K562 (cell line): ENCODE measurements around the gene BIRC5. TPM values are rescaled to one million over a fixed set of nuclear protein-coding genes. Genes with fewer than 3 reads are reported as not detected.

Experiments used
- AFF1 ChIP-seq, 2 experiments: fragments of 450-650 bp; IDR thresholded peaks; 2 replicates each; pipeline ENCODE4 v1.6.1; 2018; ENCODE audit warnings: mild to moderate bottlenecking in 2 of 2, low read depth in 1 of 2; ENCODE audit not compliant: partially characterized antibody in 2 of 2
- CBX2 ChIP-seq: fragments of 200-600 bp; sonication (generic); IDR thresholded peaks from one replicate; pipeline ENCODE4 v1.6.1; 2012; ENCODE audit warnings: mild to moderate bottlenecking, low read length, inconsistent platforms; ENCODE audit not compliant: insufficient read depth, poor library complexity, severe bottlenecking
- HSF4 ChIP-seq: fragments of 250-450 bp; sonication (Bioruptor Pico); IDR thresholded peaks from 2 replicates; pipeline ENCODE4 v2.1.2; 2022; ENCODE audit warnings: mild to moderate bottlenecking, moderate library complexity, borderline replicate concordance
- PHB2 ChIP-seq: fragments of 450-650 bp; IDR thresholded peaks from 2 replicates; pipeline ENCODE4 v1.6.1; 2017; ENCODE audit warnings: low read depth
- PHF21A ChIP-seq: fragments of 450-650 bp; IDR thresholded peaks from 2 replicates; pipeline ENCODE4 v1.6.1; 2017; ENCODE audit warnings: low read depth, borderline replicate concordance
- RAD21 ChIP-seq, 2 experiments: fragments of 250-450 bp in 1 of 2; fragments of 450-650 bp in 1 of 2; sonication (Bioruptor Pico) in 1 of 2; formaldehyde crosslinking in 1 of 2; IDR thresholded peaks in 1 of 2; conservative IDR thresholded peaks in 1 of 2; 2 replicates each; pipeline versions ENCODE4 v1.4.0 to v1.8.0; 2020 to 2022; ENCODE audit warnings: mild to moderate bottlenecking in 2 of 2, moderate library complexity in 1 of 2
- RBM17 ChIP-seq: fragments of 200-400 bp; formaldehyde crosslinking; IDR thresholded peaks from 2 replicates; pipeline ENCODE4 v1.6.1; 2017; ENCODE audit warnings: low read depth, mild to moderate bottlenecking, low read length, borderline replicate concordance
- SMARCA5 ChIP-seq: fragments of 450-650 bp; IDR thresholded peaks from 2 replicates; pipeline ENCODE4 v1.6.1; 2016
- TAF1 ChIP-seq: IDR thresholded peaks from 2 replicates; pipeline ENCODE4 v1.6.1; 2011; ENCODE audit warnings: mild to moderate bottlenecking, low read length, moderate library complexity; ENCODE audit not compliant: insufficient read depth, control insufficient read depth, severe bottlenecking; ENCODE audit errors: extremely low read depth
- TBL1XR1 ChIP-seq, 2 experiments: IDR thresholded peaks; 2 replicates each; pipeline ENCODE4 v1.6.1; 2012; ENCODE audit warnings: improper control_type of control experiment in 2 of 2, low read length in 2 of 2, mild to moderate bottlenecking in 1 of 2
- THAP7 ChIP-seq: fragments of 250-450 bp; sonication (Bioruptor Pico); IDR thresholded peaks from 2 replicates; pipeline ENCODE4 v1.5.0; 2021
- ZBTB8A ChIP-seq: fragments of 450-650 bp; IDR thresholded peaks from 2 replicates; pipeline ENCODE4 v1.6.1; 2018; ENCODE audit warnings: mild to moderate bottlenecking, moderate library complexity; ENCODE audit not compliant: partially characterized antibody
- ZNF589 ChIP-seq: fragments of 200-800 bp; sonication (Bioruptor generic); IDR thresholded peaks from 2 replicates; pipeline ENCODE4 v1.6.1; 2016; ENCODE audit warnings: low read depth, missing genetic modification characterization, missing compliant biosample characterization
- ZNF77 ChIP-seq: fragments of 250-450 bp; sonication (Bioruptor Pico); IDR thresholded peaks from 2 replicates; pipeline ENCODE4 v1.5.0; 2020
- polyA plus RNA-seq, 8 experiments: library from polyadenylated mRNA; depleted of rRNA in 4 of 8; stranded (reverse) in 5 of 8; unstranded in 3 of 8; fragments of >200 nt; fragmentation: Nextera tagmentation in 2 of 8; fragmentation: Illumina TruSeq in 1 of 8; extraction: Ambion mirVana in 2 of 8; extraction: Trizol in 1 of 8; gene quantifications; 2 replicates each; pipeline versions ENCODE4 v1.2.1 to v1.2.3, GENCODE V29; 2011 to 2014; ENCODE audit warnings: inconsistent platforms in 1 of 8, missing spikeins in 1 of 8
- total RNA-seq, 7 experiments: library from RNA; depleted of rRNA in 6 of 7; stranded (reverse); fragments of >200 nt in 6 of 7; fragmentation: Illumina TruSeq in 2 of 7; extraction: Trizol in 2 of 7; gene quantifications; 2 replicates each; pipeline versions ENCODE4 v1.2.1 to v1.2.3, GENCODE V29; 2011 to 2021; ENCODE audit warnings: low replicate concordance in 1 of 7
- TF ChIP-seq, protein P1 (sequence below): fragments of 250-450 bp; sonication (Bioruptor Pico); IDR thresholded peaks from 2 replicates; pipeline ENCODE4 v1.5.0; 2021; ENCODE audit warnings: mild to moderate bottlenecking, moderate library complexity
- TF ChIP-seq, protein P2 (sequence below), 2 experiments: fragments of 450-650 bp in 1 of 2; sonication (generic) in 1 of 2; formaldehyde crosslinking; conservative IDR thresholded peaks; 2 replicates each; pipeline versions ENCODE4 v1.4.0 to v1.8.1; 2020 to 2022; ENCODE audit warnings: mild to moderate bottlenecking in 1 of 2, missing genetic modification reagents in 1 of 2

Gene BIRC5
- total and polyA plus RNA-seq, 9 of the 15 experiments (the other 6 are each of a cell fraction or from before 2014, with no cell fraction given): 64.4 to 140 (median 101) TPM

DNA sequence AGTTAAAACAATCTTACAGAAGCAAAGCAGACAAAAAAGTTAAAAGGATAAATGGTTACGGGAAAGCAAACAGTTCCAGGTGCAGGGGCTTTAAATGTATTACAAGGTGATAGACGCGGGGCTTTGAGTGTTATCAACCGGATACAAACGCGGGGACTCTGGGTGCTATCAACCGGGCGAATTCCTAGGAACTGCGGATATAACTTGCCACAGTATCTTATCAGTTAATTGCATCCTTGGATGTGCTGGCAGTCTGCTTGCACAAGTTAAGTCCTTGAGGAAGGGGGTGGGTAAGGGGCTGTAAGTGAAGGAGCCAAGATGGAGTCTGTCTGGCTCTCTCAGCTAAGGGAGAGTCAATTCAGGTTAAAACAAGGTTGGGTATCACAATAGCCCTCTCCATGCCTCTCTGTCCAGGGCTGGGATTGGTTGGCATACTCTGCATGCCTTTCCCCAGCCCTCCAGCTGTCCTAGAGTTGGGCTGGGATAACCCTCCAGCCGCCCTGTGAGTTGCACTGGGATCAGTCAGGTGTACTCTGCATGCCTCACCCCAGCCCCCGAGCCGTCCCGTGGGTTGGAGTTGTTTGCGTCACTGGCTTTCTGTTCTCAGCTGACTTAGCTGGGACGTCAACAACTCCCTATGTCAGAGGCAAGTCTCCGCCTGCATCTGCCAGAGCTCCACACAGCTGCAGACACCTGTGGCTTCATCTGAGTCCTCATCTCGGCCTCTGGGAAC, 58.3 kb downstream of the BIRC5 start (continued):
- TF ChIP-seq RAD21 (CRISPR knock-in tag; conservative IDR thresholded peaks at IDR 0.05 in 1 of 2, IDR thresholded peaks at IDR 0.05 in 1 of 2) (peak in 1 of 2 experiments; percentile 50; a peak in 2 of 4 replicates), AFF1 (IDR thresholded peaks at IDR 0.05; ENCODE audit: low read depth in 1 of 2, partially characterized antibody in 2 of 2) (peak in 1 of 2 experiments; percentile 67), ZNF589 (CRISPR knock-in tag) (peak; percentile 100), TAF1 (no peak), ZBTB8A (no peak), RBM17 (no peak), THAP7 (CRISPR knock-in tag) (peak; percentile 97), TBL1XR1 (IDR thresholded peaks at IDR 0.05; ENCODE audit: low read length in 2 of 2) (peak in 1 of 2 experiments; percentile 88; a peak in 2 of 4 replicates), CBX2 (no peak), SMARCA5 (no peak; the same call in 1 of the 2 replicates), ZNF77 (CRISPR knock-in tag) (peak; percentile 99), PHB2 (peak; percentile 70; the same call in 1 of the 2 replicates), PHF21A (0 out of 2 replicates have a peak, but pooled peaks have one; percentile 15), HSF4 (CRISPR knock-in tag) (peak; percentile 100)
- TF ChIP-seq, protein P1, sequence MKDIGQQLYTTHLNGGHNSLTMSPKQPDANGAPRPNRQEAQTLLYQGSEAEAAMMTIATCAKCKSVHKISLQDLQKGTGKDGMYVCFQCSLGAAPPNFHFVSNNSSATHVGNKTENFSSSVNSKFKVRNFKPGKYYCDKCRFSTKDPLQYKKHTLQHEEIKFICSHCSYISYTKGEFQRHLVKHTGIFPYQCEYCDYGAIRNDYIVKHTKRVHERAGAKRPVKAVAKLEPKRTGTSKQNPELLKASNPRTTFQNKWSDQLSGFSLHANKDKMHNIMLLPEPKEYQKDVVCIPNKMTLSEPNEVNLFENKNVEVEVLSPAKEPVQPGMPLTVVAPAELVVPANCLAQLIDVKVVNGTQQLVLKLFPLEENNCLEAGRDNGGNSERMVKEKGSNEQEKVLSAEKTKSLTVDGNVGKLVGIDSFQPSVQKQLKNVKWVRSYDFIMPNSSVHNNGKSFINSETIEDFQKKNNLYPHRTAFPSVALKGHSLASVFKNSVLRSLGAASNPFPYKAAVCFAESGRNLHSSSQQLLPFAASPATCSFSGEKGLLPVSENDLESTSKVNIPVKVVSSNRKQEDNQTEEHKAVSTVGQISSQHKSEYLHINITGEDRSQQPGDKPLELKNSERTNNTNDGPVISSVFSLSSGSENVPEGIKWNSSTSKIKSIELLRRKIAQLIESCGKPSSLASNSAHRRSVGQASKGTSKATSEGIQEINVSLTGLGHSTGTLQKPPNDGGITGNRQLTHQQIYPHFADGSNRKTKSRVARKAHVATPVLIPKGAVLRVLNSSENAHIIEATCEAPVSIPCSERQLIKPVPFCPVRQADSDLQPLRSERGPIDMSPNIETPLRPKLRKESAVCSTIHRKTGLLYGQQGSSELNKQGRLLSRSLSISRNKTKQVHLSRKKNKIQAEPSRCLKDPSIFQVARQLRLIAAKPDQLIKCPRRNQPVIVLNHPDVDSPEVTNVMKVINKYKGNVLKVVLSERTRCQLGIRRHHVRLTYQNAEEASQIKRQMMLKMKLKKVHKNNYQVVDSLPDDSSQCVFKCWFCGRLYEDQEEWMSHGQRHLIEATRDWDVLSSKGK (CRISPR knock-in tag): peak; percentile 96
- TF ChIP-seq, protein P2, sequence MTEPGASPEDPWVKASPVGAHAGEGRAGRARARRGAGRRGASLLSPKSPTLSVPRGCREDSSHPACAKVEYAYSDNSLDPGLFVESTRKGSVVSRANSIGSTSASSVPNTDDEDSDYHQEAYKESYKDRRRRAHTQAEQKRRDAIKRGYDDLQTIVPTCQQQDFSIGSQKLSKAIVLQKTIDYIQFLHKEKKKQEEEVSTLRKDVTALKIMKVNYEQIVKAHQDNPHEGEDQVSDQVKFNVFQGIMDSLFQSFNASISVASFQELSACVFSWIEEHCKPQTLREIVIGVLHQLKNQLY (CRISPR knock-in tag; conservative IDR thresholded peaks at IDR 0.05): peak in 1 of 2 experiments; percentile 88; a peak in 1 of 4 replicates
